OCI-LY7 (cell line): Measurements from ENCODE around the gene RAB1A. TPM values are rescaled to one million over a fixed set of nuclear protein-coding genes. Genes with fewer than 3 reads are reported as not detected.

Experiments
- BruUV-seq: library from RNA; stranded (reverse); fragments of 400-500 nt; replicated peaks from 2 replicates; lab custom pipeline; 2021; lab: Mats Ljungman, UMichigan
- CTCF ChIA-PET: fragments of 300-600 bp; sonication (Branson Sonifier 250); formaldehyde crosslinking; loops from one replicate; lab custom pipeline; 2022; ENCODE audit warnings: antibody characterized with exemption; ENCODE audit not compliant: unreplicated experiment; lab: Charles Lee
- POLR2A ChIA-PET: fragments of 300-600 bp; sonication (Branson Sonifier 250); formaldehyde crosslinking; loops from one replicate; lab custom pipeline; 2022; ENCODE audit warnings: antibody characterized with exemption; lab: Charles Lee
- DNase-seq: peaks from one replicate; pipeline ENCODE4 v3.0.0-alpha.2; 2015; ENCODE audit warnings: low spot score
- H2AFZ ChIP-seq: fragments of 200-600 bp; sonication (generic), shearing (Covaris generic); 2 replicates; pipeline ENCODE4 v1.6.1; 2014; ENCODE audit warnings: mild to moderate bottlenecking, antibody characterized with exemption, low read length, moderate library complexity
- H3K27ac ChIP-seq: fragments of 200-600 bp; sonication (generic); 2 replicates; pipeline ENCODE4 v1.5.1; 2014; ENCODE audit warnings: mixed run types, low read depth, mild to moderate bottlenecking, moderate library complexity, low read length, inconsistent platforms; ENCODE audit not compliant: poor library complexity, severe bottlenecking
- H3K36me3 ChIP-seq: fragments of 200-600 bp; sonication (generic); 2 replicates; pipeline ENCODE4 v1.6.1; 2014; ENCODE audit warnings: mild to moderate bottlenecking, antibody characterized with exemption, low read length, moderate library complexity, mixed read lengths; ENCODE audit not compliant: insufficient read depth
- H3K4me1 ChIP-seq: fragments of 200-600 bp; sonication (generic); 2 replicates; pipeline ENCODE4 v1.5.1; 2014; ENCODE audit warnings: mild to moderate bottlenecking, low read length; ENCODE audit not compliant: insufficient read depth, poor library complexity, severe bottlenecking
- H3K4me2 ChIP-seq: fragments of 200-600 bp; sonication (generic); 2 replicates; pipeline ENCODE4 v1.6.1; 2014; ENCODE audit warnings: mild to moderate bottlenecking, low read length
- H3K4me3 ChIP-seq: fragments of 200-600 bp; sonication (generic); 2 replicates; pipeline ENCODE4 v1.5.1; 2014; ENCODE audit warnings: mild to moderate bottlenecking, low read depth, low read length; ENCODE audit not compliant: poor library complexity, severe bottlenecking
- H3K79me2 ChIP-seq: fragments of 200-600 bp; sonication (generic); 2 replicates; pipeline ENCODE4 v1.6.1; 2016; ENCODE audit warnings: low read depth, mild to moderate bottlenecking, low read length, moderate library complexity, mixed read lengths; ENCODE audit not compliant: insufficient read depth
- H3K9me2 ChIP-seq: fragments of 200-600 bp; sonication (generic); 2 replicates; pipeline ENCODE4 v1.6.1; 2016; ENCODE audit warnings: mild to moderate bottlenecking, low read length, mixed read lengths; ENCODE audit not compliant: insufficient read depth
- H3K9me3 ChIP-seq: fragments of 200-600 bp; sonication (generic); 2 replicates; pipeline ENCODE4 v1.6.1; 2014; ENCODE audit warnings: mild to moderate bottlenecking, mixed run types, low read length, mixed read lengths
- H4K20me1 ChIP-seq: fragments of 200-600 bp; sonication (generic); 2 replicates; pipeline ENCODE4 v1.6.1; 2014; ENCODE audit warnings: mild to moderate bottlenecking, antibody characterized with exemption, low read length, moderate library complexity, mixed read lengths; ENCODE audit not compliant: insufficient read depth
- CTCF ChIP-seq: fragments of 200-600 bp; sonication (generic); conservative IDR thresholded peaks from 2 replicates; pipeline ENCODE4 v1.5.1; 2014; ENCODE audit warnings: mild to moderate bottlenecking, antibody characterized with exemption, low read length, moderate library complexity, mixed read lengths
- EZH2phosphoT487 ChIP-seq: fragments of 200-600 bp; sonication (generic); IDR thresholded peaks from 2 replicates; pipeline ENCODE4 v1.6.1; 2018; ENCODE audit warnings: low read depth, borderline replicate concordance, mild to moderate bottlenecking, mixed run types, antibody characterized with exemption, low read length, moderate library complexity, mixed read lengths
- intact Hi-C: fragments of 100-400 bp; cut with micrococcal nuclease; formaldehyde crosslinking; loops from one replicate; pipeline ENCODE4 v1.10.0; 2022; ENCODE audit not compliant: unreplicated experiment
- total RNA-seq, 2 experiments: library from RNA; depleted of rRNA in 1 of 2; stranded (reverse); fragments of >200 nt in 1 of 2; shearing (Covaris generic) in 1 of 2; gene quantifications; 2 replicates each; pipeline ENCODE4 v1.2.3, GENCODE V29; 2014 to 2022

RAB1A gene
- total RNA-seq, 2 experiments from 2014 or later = 39.7 to 75.4 TPM

GRCh38 chr2:65067806-65068553 lies 61.9 kb downstream of the RAB1A start:
- H3K4me3 ChIP-seq = no peak overlapping the region
- H4K20me1 ChIP-seq = no peaks in the 10 kb centered on the region
- H3K79me2 ChIP-seq = no peaks in the 10 kb centered on the region
- H3K9me3 ChIP-seq = no peaks in the 10 kb centered on the region
- peaks cover 75% of the 10 kb centered on the region for H3K4me1 ChIP-seq
- intact Hi-C loops = no loop called here
- H3K9me2 ChIP-seq = no peaks in the 10 kb centered on the region
- BruUV-seq = no TSS peak
- H3K36me3 ChIP-seq = peaks cover 23% of the 10 kb centered on the region
- TF ChIP-seq CTCF (0 out of 2 replicates have a peak, but pooled peaks have one; percentile 1), EZH2phosphoT487 (no peak)
- peak overlapping the region; percentile 64 for H3K4me2 ChIP-seq
- ChIA-PET POLR2A (interaction anchor here (0.6 to 2.2 kb wide), 7 partner anchors 10 to 101 kb away, joined by 3 to 14 read pairs (median 4); partner anchors contain the start of gene CEP68), CTCF (interaction anchor here (0.6 to 1.6 kb wide), 4 partner anchors 10 to 203 kb away, joined by 3 to 10 read pairs (median 4); no protein-coding TSS in a partner anchor)
- DNase-seq = no peak
- H3K27ac ChIP-seq = peak overlapping the region; percentile 83
- H2AFZ ChIP-seq = no peak overlapping the region

GRCh38 chr2:65064728-65065552 lies 65.0 kb downstream of the RAB1A start:
- H3K27ac ChIP-seq = peak overlapping the region; percentile 67
- H3K4me2 ChIP-seq = peak overlapping the region; percentile 61
- peaks cover 46% of the 10 kb centered on the region for H3K4me1 ChIP-seq
- H4K20me1 ChIP-seq = no peaks in the 10 kb centered on the region
- H2AFZ ChIP-seq = no peak overlapping the region; the same call in 1 of the 2 replicates
- H3K36me3 ChIP-seq = no peaks in the 10 kb centered on the region; the same call in 1 of the 2 replicates
- CTCF ChIA-PET = interaction anchor here (0.5 to 2.0 kb wide), 10 partner anchors 9 to 505 kb away, joined by 3 to 28 read pairs (median 4); partner anchors contain the start of genes CEP68 and RAB1A
- H3K4me3 ChIP-seq = peak overlapping the region; percentile 43
- no peaks in the 10 kb centered on the region for H3K9me2 ChIP-seq
- H3K79me2 ChIP-seq = no peaks in the 10 kb centered on the region
- TF ChIP-seq CTCF (peak; percentile 89), EZH2phosphoT487 (no peak)
- POLR2A ChIA-PET = interaction anchor here (0.7 to 3.6 kb wide), 21 partner anchors 9 to 509 kb away, joined by 3 to 25 read pairs (median 4); partner anchors contain the start of genes CEP68 and RAB1A
- intact Hi-C loops = loop anchor here (1.0 kb wide), 5 partner anchors 65 to 508 kb away; partner anchors contain the start of gene RAB1A
- H3K9me3 ChIP-seq = no peaks in the 10 kb centered on the region
- no TSS peak for BruUV-seq
- peak; percentile 88 for DNase-seq
